CD4-positive, alpha-beta T cell treated with Interleukin-6 for 4 hours (primary cell): Measurements from ENCODE around the gene AP1B1.

Experiments
- DNase-seq: peaks from one replicate; pipeline ENCODE4 v3.0.0-alpha.2; 2020; ENCODE audit warnings: mixed read lengths

Gene AP1B1

GRCh38 chr22:29311464-29312217, 76.7 kb downstream of the AP1B1 start:
- no peak for DNase-seq

DNA sequence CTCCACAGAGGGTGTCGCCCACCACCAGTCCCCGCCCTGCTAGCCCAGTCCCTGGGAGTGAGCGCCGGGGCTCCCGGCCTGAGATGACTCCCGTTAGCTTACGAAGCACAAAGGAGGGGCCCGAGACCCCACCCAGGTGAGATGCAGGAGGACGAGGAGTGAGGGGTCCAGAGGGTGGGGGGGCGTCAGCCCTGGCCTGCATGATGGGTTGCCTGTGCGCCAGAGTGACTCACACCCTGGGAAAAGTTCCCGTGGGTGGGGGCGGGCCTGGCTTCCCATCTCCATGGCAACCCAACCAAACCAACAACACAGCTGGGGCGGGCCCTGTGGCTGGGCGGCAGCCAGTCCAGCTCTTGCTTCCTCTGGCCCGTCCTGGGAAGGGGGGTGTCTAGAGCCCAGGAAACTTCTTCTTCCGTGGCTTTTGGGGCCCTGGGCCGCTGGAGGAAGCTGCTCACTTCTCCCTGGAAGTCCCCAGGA, 77.5 kb downstream of the AP1B1 start:
- peak; percentile 39 for DNase-seq

DNA sequence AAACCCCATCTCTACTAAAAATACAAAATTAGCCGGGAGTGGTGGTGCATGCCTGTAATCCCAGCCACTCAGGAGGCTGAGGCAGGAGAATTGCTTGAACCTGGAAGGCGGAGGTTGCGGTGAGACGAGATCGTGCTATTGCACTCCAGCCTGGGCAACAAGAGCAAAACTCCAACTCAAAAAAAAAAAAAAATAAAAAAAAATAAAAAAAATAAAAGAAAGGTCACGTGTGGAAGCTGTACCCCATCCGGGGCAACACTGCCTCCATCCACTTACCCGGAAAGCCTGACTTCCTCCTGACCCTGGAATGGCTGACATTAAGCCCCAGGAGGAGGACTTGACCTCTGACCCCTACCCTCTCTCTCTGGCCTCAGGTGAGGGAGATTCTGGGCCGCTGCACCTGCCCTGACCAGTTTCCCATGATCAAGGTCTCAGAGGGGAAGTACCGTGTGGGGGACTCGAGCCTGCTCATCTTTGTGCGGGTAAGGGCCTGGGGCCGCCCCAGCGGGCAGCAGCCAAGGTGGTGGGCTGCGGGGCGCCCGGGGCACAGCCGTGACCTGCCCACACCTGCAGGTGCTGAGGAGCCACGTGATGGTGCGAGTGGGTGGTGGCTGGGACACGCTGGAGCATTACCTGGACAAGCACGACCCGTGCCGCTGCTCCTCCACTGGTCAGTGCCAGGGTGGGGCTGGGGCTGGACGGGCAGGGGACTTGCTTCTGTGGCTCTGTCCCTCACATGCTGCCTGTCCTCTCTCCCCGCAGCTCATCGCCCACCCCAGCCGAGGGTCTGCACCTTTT, 78.1 kb downstream of the AP1B1 start:
- no peak for DNase-seq

GRCh38 chr22:29309332-29310064, 78.9 kb downstream of the AP1B1 start:
- DNase-seq, result no peak

GRCh38 chr22:29308791-29309262, 79.5 kb downstream of the AP1B1 start:
- DNase-seq, result peak; percentile 34

- no peak for DNase-seq
Observed at GRCh38 chr22:29308148-29308790, 80.1 kb downstream of the AP1B1 start.

GRCh38 chr22:29307596-29308147, 80.7 kb downstream of the AP1B1 start:
- DNase-seq, result no peak

DNA sequence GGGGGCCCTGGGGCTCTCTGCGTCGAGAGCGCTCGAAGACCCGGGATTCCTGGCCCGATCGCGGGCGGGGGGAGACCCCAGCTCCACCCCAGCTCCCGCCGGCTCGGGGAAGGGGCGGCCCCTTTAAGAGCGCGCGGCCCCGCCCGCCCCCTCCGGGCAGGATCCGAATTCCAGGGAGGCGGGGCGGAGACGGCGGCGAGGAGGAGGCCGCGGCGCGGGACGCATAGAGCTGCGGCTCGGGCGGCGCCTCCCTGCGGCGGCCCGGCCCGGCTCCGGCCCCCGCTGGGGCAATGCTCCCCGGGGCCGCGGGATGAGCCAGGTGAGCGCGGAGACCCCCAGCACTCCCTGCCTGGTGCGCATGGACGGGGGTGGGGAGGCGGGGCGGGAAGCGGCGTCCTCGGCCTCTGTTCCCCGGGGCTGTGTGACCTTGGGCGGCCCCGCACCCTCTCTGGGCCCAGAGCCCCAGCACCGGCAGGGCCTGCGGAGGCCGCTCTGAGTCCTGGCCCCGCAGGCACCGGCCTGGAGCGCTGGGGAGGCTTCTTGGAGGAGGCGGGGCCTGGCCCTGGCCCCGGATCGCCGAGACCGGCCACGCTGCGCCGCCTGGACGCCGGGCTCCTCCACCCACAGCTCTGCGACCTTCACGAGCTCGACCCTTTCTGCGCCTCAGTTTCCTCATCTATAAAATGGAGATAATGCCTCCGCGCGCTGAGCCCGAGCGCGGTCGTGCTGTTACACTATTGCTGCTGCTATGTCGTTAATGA, 81.4 kb downstream of the AP1B1 start:
- DNase-seq, result peak; percentile 51

DNA sequence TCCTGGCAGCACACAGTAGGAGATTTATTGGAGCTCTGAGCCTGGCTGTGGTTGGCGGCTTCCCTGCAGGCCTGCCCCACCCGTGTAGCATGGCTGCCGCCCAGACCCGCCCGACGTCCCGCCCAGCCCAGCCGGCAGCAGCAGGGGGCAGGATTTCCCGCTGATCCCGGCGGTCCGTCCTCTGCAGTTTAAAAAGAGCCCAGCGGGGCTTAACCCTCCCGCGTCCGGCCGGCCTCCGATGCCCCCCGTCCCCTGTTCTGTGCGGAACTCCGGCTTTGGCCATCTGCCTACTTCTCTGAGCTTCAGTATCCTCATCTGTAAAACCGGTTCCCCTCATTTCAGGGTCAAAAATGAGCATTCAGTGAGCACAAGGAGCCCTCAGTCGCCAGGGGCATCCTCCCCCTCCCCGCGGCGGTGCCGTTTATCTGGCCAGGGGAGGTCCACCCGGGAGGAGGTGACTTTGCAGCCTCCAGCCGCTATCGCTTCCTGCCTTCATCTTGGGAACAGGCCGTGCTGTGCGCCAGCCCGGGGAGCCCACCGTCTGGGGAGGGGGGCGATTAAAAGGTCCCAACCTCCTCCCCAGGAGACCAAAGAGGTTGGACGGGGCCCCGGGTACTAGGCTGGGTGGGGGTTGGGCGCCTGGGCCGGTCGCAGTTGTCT, 82.1 kb downstream of the AP1B1 start, which contains the start of gene GAS2L1:
GAS2L1 (plus strand) TSS at position 476 of the 660 bp plus-strand sequence. CDS start 1,456 bp downstream, outside the sequence.
- DNase-seq, result peak; percentile 47

DNA sequence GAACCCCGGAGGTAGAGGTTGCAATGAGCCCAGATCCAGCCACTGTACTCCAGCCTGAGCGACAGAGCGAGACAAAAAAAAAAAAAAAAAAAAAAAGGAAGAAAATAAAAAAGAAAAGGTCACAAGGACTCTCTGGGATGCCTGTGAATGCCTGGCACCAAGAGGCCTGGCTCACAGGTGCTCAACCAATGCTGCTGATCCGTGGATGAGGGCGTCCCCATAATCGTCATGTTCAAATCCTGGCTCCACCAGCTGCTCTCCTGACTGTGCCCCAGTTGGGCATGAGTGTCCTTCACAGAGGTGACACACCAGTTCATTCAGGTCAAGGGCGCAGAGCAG, 82.6 kb downstream of the AP1B1 start:
- no peak for DNase-seq

DNA sequence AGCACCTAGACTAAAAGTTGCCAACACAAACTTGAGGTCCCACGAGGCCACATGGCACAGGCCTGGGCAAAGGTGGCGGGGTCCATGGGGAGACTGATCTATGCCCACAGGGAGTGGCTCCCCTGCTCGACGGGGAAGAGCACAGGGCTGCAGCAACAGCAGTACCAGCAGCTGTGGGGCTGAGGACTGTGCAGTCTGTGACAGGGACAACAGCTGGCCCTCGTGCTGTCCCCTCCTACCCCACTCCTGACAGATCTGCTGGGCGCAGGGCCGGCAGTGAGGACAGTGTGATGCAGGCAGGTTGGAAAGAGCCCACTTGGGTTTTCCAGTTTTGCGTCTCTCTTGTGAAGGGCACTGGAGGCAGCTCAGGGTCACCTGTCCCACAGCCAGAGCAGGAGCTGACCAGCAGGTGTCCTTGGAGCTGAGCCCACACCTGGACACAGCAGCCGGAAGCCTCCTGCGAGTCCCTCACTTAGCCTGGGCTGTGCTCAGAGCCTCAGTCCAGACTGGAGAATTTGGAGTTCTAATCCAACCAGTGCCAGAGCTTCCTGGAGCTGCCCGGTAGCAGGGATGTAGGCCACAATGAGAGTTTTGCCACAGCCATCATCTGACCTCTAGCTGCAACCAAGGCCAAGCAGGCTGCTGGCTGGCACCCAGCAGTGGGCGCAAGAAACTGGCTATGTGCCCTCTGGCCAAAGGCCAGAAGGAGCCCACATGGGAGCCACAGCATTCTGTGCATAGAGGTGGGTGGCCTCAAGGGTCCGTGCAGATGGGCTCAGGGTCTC, 85.5 kb downstream of the AP1B1 start:
- no peak for DNase-seq

- DNase-seq, result no peak
Observed at GRCh38 chr22:29302402-29302680, 86.0 kb downstream of the AP1B1 start.

- DNase-seq, result no peak
Observed at GRCh38 chr22:29301716-29302401, 86.5 kb downstream of the AP1B1 start.

- DNase-seq, result no peak
Observed at GRCh38 chr22:29300807-29301601, 87.4 kb downstream of the AP1B1 start.

DNA sequence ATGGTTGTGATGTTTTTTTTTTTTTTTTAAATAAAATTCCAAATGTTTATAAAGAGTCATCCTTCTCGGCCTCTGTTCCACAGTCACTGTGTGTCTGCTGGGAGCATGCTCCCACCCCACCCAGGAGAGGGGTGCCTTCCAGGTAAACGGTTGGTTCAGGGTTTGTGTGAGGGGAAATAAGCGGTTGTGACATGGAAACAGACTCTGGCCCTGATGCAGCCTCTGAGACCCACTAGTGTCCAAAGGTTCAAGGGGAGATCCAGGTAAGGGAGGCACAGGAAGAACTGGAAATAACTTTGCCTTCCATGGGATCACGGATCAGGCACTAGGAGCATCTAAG, 87.9 kb downstream of the AP1B1 start:
- DNase-seq, result no peak

GRCh38 chr22:29299136-29299900, 89.1 kb downstream of the AP1B1 start:
- no peak for DNase-seq

DNA sequence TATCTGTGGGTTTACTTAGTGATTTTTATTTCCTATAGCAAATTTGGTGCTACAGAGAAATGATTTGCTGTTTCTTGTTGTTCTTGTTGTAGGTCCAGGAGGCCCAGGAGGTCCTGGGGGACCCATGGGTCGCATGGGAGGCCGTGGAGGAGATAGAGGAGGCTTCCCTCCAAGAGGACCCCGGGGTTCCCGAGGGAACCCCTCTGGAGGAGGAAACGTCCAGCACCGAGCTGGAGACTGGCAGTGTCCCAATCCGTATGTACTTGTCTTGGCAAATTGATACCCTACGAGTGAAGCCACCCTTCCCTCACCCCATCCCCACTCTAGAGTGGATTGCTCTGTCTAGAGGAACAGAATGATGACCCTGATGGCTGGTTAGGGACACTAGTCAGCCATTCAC, 89.7 kb downstream of the AP1B1 start:
- no peak for DNase-seq

DNA sequence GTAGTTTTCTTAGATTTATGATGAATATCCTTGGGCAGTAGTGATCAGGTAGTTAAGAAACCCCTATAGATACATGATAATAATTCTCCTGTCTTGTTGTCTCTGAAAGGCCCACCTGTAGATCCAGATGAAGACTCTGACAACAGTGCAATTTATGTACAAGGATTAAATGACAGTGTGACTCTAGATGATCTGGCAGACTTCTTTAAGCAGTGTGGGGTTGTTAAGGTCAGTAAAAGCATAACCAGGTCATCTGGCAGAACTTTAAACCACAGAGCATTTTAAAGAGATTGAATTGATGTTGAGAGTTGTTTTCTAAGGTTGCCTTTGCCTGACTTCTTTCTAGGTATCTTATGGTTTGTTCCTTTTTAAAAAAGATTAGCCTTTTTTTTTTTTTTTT, 96.0 kb downstream of the AP1B1 start:
- no peak for DNase-seq
